HG03354 (cell line): ENCODE data around the gene SAXO2.
"Not testable (repeated sequence)": the region's sequence is repeated elsewhere in the genome, so short reads cannot be mapped to it uniquely, and the experiment has no call there.

Experiments
- ATAC-seq: cut with Tn5 transposase; IDR thresholded peaks from one replicate; pipeline ENCODE4 v1.9.1; 2021; ENCODE audit warnings: mild to moderate bottlenecking; ENCODE audit not compliant: unreplicated experiment, poor library complexity, severe bottlenecking

SAXO2 gene

DNA sequence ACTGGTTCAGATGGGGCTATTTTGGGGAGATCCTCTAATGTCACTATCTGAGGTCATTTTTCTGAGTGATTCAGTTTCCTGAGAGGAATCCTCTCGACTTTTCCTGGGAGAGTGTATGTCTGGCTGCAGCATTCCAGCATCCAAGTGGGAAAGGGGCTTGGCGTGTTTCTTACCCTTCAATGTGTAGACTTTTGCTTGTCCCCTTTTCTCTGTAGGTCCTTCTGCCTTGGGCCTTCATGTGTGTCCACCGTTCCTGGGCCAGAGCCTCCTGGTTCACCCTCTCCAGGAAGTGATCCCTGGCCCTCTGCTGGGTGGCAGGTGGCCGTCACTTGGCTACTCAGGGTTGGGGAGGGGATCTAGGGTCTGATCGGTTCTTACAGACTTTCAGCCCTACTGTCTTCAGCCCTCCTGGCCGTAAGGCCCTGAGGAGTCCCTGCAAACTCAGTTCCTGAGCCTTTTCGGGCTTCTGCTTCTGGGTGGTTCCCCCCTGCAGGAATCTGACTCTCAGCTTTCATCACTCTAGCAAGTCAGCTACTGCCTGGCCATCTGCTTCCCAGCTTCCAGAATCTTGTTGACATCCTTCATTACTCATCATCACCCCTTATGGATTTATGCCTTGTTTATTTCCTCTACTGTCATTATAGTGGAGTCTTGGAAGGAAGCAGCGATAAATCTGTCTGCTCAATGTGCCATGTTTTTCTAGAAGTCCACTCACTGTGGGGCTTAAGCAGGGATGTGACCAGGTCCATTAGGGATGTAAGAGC lies 50.1 kb downstream of the SAXO2 start:
- ATAC-seq, result no peak

GRCh38 chr15:82313446-82313845 lies 50.8 kb downstream of the SAXO2 start:
- no peak for ATAC-seq

DNA sequence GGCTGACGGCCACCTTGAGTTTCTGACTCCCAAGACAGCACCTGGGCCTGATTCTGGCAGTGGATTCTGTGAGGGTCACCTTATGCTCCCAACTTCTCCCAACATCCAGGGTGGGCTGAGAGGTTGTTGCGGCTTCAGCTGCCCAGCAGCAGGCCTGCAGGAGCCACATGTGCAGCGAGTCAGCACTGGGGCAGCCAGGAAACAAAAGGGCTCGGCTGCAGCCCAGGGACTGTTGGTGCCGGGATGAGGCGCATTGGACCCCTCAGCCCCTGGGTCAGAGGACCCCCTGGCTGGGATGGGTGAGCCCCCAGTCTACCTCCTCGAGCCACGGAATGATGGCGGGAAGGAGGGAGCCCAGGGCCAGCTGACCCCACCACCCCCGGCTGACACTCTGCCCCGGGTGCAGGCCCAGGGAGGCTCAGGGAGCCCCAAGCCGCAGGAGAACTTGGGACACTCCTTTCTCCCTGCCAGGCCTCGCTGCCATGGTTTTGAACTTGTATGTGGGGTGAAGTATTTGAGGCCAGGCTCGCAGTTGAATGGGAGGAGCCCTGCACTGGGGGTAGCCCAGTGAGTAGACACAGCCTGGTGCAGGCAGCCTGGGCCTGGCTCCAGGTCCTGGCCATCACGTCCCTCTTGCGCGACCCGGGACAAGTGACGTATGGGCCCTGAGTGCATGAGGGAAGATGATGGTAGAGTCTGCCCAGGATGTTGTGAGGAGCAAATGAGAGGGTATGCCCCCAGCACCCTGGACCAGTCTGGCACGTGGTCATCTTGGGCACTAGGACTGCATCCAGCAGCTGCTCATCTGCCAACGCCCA lies 51.5 kb downstream of the SAXO2 start:
- not testable (repeated sequence) for ATAC-seq

DNA sequence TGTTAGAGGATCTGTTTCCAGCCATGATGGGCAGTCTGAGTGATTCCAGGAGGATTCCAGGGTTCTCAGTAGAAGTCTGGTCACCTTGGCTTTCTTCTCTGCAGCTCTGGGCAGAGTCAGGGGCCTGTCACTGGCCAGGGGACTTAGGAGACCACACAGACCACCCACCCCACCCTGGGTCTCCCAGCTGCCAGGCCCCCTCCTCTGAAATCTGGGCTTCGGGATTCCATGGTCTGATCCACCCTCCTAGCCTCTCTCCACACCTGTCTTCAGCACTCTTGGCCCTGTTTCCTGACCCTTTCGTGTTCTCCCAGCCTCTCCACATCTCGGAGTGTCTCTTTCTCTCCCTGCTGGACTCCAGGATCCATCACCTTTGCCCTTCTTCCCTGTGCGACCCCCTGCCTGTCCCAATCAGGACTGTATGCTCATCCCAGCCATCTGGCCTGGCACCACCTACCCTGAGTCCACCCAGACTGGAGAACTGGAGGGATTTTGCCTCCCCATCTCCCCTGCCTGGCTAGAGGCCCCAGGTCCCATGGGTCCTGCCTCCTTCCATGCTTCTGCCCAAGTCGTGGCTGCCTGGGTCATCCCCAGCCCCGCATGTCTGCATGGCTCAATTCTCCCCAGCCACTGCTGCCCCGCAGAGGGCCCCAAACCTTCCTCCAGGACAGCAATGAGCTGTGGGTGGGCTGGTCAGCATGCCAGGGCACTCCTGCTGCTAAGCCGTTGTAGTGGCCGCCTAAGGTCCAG lies 52.3 kb downstream of the SAXO2 start:
- no peak for ATAC-seq

GRCh38 chr15:82315519-82316246 lies 53.1 kb downstream of the SAXO2 start:
- ATAC-seq, result no peak

DNA sequence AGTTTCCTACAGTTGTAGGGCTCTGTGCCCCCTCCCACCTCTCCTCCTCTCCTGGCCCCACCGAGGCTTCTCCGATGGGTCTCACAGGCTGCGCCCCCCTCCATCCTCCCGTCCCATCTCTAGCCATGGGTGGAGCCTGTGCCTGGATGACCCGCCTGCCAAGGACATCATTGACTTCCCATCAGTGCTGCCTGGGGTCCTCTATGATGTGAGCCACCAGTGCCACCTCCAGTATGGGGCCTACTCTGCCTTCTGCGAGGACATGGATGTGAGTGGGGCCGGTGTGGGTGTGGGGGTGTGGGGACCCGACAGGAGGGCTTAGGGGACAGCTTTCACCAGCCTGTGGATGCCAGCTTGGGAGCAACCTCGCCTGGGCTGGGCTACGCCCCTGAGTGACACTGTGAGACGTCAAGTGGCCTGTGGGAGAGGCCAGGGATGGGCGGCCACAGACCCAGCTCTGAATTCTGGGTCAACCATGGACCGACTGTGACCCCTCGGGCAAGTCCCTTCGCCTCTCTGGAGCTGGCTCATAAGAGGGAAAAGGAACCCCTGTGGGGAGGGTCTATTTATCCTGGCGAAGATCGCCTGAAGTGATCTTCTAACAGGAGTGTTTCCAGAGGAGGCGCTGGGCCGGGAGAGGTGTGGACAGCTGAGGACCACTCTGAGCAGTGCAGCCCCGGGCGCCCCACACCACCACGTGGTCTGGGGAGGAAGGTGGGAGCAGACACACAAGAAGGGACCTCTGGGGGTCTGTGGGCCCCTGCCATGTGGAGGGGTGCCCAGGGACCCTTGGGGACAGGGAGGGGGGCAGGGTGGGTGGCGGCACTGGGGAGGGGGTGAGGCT lies 53.9 kb downstream of the SAXO2 start:
- not testable (repeated sequence) for ATAC-seq

DNA sequence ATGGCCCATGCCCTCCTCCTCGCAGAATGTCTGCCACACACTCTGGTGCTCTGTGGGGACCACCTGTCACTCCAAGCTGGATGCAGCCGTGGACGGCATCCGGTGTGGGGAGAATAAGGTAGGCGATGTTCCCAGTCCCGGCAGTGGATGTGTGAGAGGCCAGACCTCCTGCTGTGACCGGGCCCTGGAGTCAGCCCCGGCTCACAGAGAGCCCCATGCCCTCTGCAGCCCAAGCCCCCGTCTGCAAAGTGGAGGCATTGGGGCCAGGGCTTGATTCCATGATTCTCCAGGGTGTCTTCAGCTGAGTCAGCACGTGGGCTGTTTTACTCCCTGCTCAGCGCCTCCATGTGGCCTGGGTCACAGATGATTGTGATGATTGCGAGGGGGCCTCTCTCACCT lies 54.5 kb downstream of the SAXO2 start:
- ATAC-seq, result no peak

DNA sequence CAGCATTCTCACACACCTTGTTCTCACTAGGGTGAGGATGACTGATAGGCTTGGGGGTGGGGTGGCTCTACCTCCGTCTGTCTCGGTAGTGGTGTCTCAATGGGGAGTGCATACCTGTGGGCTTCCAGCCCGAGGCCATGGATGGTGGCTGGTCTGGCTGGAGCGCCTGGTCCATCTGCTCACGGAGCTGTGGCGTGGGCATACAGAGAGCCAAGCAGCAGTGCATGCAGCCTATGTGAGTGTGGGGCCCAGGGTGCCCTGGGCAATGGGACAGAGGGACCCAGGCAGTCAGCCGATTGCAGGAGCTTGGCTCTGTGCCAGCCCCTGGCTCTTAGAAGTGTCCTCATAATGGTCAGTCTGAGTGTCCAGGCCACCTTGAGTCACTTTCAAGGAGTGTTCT lies 54.9 kb downstream of the SAXO2 start:
- ATAC-seq, result not testable (repeated sequence)

GRCh38 chr15:82318281-82318680 lies 55.7 kb downstream of the SAXO2 start:
- ATAC-seq, result not testable (repeated sequence)

DNA sequence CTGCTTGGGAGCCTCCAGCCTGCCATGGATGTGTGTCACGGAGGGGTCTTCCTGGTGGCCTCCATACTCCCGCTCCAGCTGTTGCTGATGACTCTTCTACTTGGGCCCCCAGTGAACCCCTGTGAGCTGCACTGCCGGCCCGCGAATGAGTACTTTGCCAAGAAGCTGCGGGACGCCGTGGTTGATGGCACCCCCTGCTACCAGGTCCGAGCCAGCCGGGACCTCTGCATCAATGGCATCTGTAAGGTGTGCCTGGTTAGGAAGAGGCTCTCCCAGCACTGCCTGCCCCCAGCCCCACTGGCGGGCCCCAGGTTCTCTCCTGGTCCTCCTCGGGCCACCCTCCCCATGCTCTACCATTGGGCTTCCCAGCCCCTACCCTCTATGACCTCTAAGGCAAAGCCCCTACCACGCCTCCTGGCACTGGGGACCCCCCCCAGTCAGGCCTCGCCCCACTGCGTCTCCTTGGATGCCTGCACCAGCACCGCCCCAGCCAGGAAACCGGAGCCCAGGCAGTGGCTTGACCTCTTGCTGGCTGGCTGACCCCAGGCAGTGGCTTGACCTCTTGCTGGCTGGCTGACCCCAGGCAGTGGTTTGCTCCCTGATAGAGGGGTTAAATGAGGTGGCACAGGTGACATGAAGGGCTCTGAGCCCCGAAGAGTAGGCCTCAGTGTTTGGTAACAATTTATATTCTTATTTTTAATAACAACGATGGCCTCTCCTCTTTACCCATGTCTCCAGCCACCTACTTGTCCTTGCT lies 57.1 kb downstream of the SAXO2 start:
- not testable (repeated sequence) for ATAC-seq

- not testable (repeated sequence) for ATAC-seq
These were observed 58.2 kb downstream of the SAXO2 start for GRCh38 chr15:82320861-82321260.

DNA sequence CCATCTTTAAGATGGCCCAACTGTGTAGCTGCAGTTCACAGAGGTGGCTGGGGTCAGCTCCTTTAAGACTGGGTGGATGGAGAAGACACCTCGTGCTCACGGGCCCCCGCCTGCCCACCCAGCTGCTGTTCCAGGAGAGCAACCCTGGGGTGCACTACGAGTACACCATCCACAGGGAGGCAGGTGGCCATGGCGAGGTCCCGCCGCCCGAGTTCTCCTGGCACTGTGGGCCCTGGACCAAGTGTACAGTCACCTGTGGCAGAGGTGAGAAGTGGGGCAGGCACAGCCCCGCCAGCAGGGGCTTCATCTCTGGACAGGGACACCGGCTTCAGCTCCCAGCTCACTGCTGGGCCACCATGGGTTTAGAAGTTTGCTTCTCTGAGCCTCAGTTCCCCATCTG lies 59.9 kb downstream of the SAXO2 start:
- not testable (repeated sequence) for ATAC-seq

DNA sequence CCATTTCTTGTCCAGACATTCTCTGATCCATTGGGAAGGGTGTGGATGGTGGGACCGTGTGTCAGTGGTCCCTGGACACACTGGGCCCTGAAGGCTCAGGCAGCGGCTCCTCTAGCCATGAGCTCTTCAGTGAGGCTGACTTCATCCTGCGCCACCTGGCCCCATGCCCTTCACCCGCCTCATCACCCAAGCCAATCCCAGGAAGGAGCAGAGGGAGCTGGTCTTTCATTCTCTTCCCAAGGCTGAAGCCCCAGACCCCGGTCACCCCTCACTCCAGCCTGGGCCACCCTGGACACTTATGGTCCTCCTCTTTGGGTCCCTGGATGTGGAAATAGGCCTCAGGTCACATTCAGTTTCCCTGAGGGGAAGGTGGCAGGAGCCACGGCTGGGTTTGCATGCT lies 62.2 kb downstream of the SAXO2 start:
- ATAC-seq, result not testable (repeated sequence)

DNA sequence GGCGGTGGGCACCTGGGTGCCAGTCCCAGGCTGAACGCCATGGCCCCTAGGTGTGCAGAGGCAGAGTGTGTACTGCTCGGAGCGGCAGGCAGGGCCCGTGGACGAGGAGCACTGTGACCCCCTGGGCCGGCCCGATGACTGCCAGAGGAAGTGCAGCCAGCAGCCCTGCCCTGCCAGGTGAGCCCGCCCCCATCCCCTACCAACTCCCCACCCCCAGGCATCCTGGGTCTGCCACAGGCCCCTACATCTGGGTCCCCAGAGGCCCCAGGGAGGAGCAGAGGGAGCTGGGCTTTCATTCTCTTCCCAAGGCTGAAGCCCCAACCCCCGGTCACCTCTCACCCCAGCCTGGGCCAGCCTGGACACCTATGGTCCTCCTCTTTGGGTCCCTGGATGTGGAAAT lies 63.0 kb downstream of the SAXO2 start:
- not testable (repeated sequence) for ATAC-seq

DNA sequence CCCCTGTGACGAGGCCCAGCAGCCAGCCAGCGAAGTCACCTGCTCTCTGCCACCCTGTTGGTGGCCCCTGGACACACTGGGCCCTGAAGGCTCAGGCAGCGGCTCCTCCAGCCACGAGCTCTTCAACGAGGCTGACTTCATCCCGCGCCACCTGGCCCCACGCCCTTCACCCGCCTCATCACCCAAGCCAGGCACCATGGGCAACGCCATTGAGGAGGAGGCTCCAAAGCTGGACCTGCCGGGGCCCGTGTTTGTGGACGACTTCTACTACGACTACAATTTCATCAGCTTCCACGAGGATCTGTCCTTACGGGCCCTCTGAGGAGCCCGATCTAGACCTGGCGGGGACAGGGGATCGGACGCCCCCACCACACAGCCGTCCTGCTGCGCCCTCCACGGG lies 64.3 kb downstream of the SAXO2 start:
- ATAC-seq, result not testable (repeated sequence)

DNA sequence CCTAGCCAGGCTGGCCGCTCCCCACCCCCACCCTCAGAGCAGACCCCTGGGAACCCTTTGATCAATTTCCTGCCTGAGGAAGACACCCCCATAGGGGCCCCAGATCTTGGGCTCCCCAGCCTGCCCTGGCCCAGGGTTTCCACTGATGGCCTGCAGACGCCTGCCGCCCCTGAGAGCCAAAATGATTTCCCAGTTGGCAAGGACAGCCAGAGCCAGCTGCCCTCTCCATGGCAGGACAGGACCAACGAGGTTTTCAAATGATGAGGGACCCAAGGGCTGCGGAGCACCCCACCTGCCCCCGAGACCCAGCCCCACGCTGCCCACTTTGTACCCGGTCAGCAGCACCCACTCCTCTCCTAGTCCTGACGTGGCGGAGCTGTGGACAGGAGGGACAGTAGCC lies 64.8 kb downstream of the SAXO2 start:
- not testable (repeated sequence) for ATAC-seq

- ATAC-seq, result not testable (repeated sequence)
These were observed 66.4 kb downstream of the SAXO2 start for GRCh38 chr15:82329039-82329438.

DNA sequence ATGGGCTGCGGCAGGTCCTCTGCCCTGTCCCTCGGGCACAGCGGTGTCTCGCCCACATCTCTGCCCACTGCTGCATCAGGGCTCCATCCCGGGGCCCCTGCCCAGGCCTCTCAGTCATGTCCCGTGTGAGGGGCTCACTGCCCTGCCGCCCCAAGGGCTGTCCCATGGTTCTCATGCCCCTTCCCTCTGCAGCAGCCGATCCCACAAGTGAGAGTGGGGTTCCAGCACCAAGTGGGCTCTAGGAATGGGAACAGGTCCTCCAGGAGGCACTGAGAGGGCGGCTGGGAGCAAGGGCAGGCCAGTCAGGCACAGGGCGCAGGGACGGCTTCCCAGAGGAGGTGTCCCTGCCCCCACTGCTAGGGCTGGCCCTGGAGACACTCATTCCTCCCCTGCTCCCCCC lies 68.3 kb downstream of the SAXO2 start:
- not testable (repeated sequence) for ATAC-seq
